Karpas-422 (cell line): ENCODE data around the gene OR10A3. TPM values are rescaled to one million over a fixed set of nuclear protein-coding genes. Genes with fewer than 3 reads are reported as not detected.

Experiments
- DNase-seq: peaks from one replicate; pipeline ENCODE4 v3.0.0-alpha.2; 2015
- H2AFZ ChIP-seq: fragments of 200-600 bp; sonication (generic); 2 replicates; pipeline ENCODE4 v1.6.1; 2014; ENCODE audit warnings: antibody characterized with exemption, low read length, mixed read lengths
- H3K27ac ChIP-seq: fragments of 200-600 bp; sonication (generic); 2 replicates; pipeline ENCODE4 v1.5.1; 2014; ENCODE audit warnings: mild to moderate bottlenecking, low read length, moderate library complexity
- H3K27me3 ChIP-seq: fragments of 200-600 bp; sonication (generic); 2 replicates; pipeline ENCODE4 v1.6.1; 2014; ENCODE audit warnings: low read length, mixed read lengths
- H3K36me3 ChIP-seq: fragments of 200-600 bp; sonication (generic); 2 replicates; pipeline ENCODE4 v1.6.1; 2014; ENCODE audit warnings: low read length, mixed read lengths; ENCODE audit not compliant: insufficient read depth
- H3K4me1 ChIP-seq: fragments of 200-600 bp; sonication (generic); 2 replicates; pipeline ENCODE4 v1.6.1; 2014; ENCODE audit warnings: mild to moderate bottlenecking, low read length, mixed read lengths
- H3K4me2 ChIP-seq: fragments of 200-600 bp; sonication (generic); 2 replicates; pipeline ENCODE4 v1.6.1; 2014; ENCODE audit warnings: low read length, low read depth, mild to moderate bottlenecking; ENCODE audit not compliant: poor library complexity, severe bottlenecking
- H3K4me3 ChIP-seq: fragments of 200-600 bp; sonication (generic); 2 replicates; pipeline ENCODE4 v1.5.1; 2014; ENCODE audit warnings: mild to moderate bottlenecking, antibody characterized with exemption, low read length, mixed read lengths
- H3K79me2 ChIP-seq: fragments of 200-600 bp; sonication (generic); 2 replicates; pipeline ENCODE4 v1.6.1; 2014; ENCODE audit warnings: mild to moderate bottlenecking, low read length, mixed read lengths
- H3K9ac ChIP-seq: fragments of 200-600 bp; sonication (generic); 2 replicates; pipeline ENCODE4 v1.6.0; 2014; ENCODE audit warnings: low read length
- H3K9me2 ChIP-seq: fragments of 200-600 bp; sonication (generic), shearing (Covaris generic); replicated peaks from 2 replicates; pipeline ENCODE4 v1.6.0; 2014; ENCODE audit warnings: mild to moderate bottlenecking, low read length, moderate library complexity; ENCODE audit not compliant: insufficient read depth
- H3K9me3 ChIP-seq: fragments of 300-700, 200-600 bp; sonication (generic); 2 replicates; pipeline ENCODE4 v1.6.1; 2014; ENCODE audit warnings: low read length, mixed read lengths
- H4K20me1 ChIP-seq: fragments of 200-600 bp; sonication (generic); 2 replicates; pipeline ENCODE4 v1.6.1; 2014; ENCODE audit warnings: mild to moderate bottlenecking, antibody characterized with exemption, low read length, low read depth; ENCODE audit not compliant: insufficient read depth
- small RNA-seq: library from RNA; depleted of rRNA; stranded (forward); fragments of <200 nt; gene quantifications from one replicate; pipeline ENCODE3, GENCODE V24; 2014
- total RNA-seq: library from RNA; depleted of rRNA; stranded (reverse); fragments of >200 nt; shearing (Covaris generic); gene quantifications from 2 replicates; pipeline ENCODE4 v1.2.3, GENCODE V29; 2014; ENCODE audit warnings: low replicate concordance; rRNA removed

The OR10A3 gene
- total RNA-seq, 1 experiment from 2014 or later: not detected

GRCh38 chr11:7894251-7894650 lies 47.3 kb downstream of the OR10A3 start:
- H3K9me3 ChIP-seq: no peaks in the 10 kb centered on the region
- H3K4me2 ChIP-seq: no peak overlapping the region
- no peak for DNase-seq
- H3K36me3 ChIP-seq: no peaks in the 10 kb centered on the region
- no peaks in the 10 kb centered on the region for H3K79me2 ChIP-seq
- no peaks in the 10 kb centered on the region for H4K20me1 ChIP-seq
- H3K4me1 ChIP-seq: peaks cover 38% of the 10 kb centered on the region
- no peaks in the 10 kb centered on the region for H3K9me2 ChIP-seq
- no peak overlapping the region for H3K4me3 ChIP-seq
- no peaks in the 10 kb centered on the region for H3K27me3 ChIP-seq
- no peak overlapping the region for H3K27ac ChIP-seq
- H3K9ac ChIP-seq: no peak overlapping the region
- H2AFZ ChIP-seq: 0 out of 2 replicates have a peak overlapping the region, but pooled peaks have one; percentile 11

- H3K27ac ChIP-seq: no peak overlapping the region
- no peaks in the 10 kb centered on the region for H3K27me3 ChIP-seq
- no peak for DNase-seq
- no peak overlapping the region for H3K9ac ChIP-seq
- H3K9me3 ChIP-seq: no peaks in the 10 kb centered on the region
- H3K4me2 ChIP-seq: no peak overlapping the region
- H3K4me1 ChIP-seq: peaks cover 38% of the 10 kb centered on the region
- no peak overlapping the region for H3K4me3 ChIP-seq
- H3K79me2 ChIP-seq: no peaks in the 10 kb centered on the region
- no peaks in the 10 kb centered on the region for H4K20me1 ChIP-seq
- H3K9me2 ChIP-seq: no peaks in the 10 kb centered on the region
- no peaks in the 10 kb centered on the region for H3K36me3 ChIP-seq
- peak overlapping the region; percentile 11; the same call in 1 of the 2 replicates for H2AFZ ChIP-seq
Observed at GRCh38 chr11:7893796-7894195, 47.7 kb downstream of the OR10A3 start.

DNA sequence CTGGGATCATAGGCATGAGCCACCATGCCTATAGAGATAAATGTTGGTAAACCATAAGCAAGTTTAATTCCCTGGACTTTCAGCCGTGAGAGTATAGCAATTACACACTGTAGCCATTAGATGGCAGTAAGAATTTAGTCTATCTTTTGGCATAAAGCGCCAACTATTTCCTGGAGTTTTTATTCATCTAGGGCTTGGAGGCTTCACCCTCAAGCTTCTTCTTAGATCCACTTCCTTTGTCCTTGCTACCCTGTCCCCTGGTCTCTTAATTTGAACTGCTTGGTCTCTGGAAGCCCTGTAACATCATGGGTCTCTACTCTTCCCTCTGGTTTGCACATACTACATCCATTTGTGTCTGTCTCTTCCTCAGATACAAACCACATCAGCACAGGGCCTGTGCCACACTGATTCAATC lies 48.7 kb downstream of the OR10A3 start:
- Histone ChIP-seq H3K79me2 (no peaks in the 10 kb centered on the region), H3K27ac (peak overlapping the region; percentile 54; the same call in 1 of the 2 replicates), H3K4me2 (peak overlapping the region; percentile 56), H3K9me3 (no peaks in the 10 kb centered on the region), H3K27me3 (no peaks in the 10 kb centered on the region), H3K36me3 (no peaks in the 10 kb centered on the region), H4K20me1 (no peaks in the 10 kb centered on the region), H3K9ac (peak overlapping the region; percentile 36), H3K4me3 (0 out of 2 replicates have a peak overlapping the region, but pooled peaks have one; percentile 13), H3K9me2 (no peaks in the 10 kb centered on the region), H3K4me1 (peaks cover 38% of the 10 kb centered on the region), H2AFZ (peak overlapping the region; percentile 99)
- DNase-seq: peak; percentile 89

DNA sequence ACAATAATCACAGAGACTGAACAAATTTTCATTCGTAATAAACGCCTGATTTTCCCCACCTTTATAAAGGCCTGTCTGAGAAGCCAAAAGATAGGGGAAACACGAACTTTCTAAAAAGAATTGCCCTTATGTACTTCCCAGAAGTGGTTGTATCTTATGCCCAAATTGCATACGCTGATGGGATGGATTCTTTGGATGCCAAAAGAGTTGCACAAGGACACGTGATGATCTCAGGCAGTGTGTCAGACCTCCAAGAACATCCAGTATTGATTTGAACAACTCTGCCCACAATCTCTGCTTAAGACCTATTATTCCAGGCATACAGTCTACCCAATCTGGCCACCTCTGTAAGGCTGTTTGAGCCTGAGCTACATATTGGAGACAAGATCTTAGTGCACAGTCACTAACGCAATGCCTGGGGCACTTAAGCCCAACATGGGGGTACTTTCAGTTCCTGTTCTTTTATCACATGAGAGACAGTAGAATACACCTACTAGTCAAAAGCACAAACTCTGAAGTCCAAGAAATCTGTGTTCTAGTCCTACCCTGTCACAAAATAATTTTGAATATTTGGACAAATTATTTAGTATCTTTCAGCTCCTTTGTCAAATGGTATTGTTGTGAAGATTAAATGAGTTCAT lies 49.3 kb downstream of the OR10A3 start:
- H3K9me3 ChIP-seq: no peaks in the 10 kb centered on the region
- H3K9ac ChIP-seq: peak overlapping the region; percentile 36
- H3K27ac ChIP-seq: peak overlapping the region; percentile 54
- H3K4me2 ChIP-seq: peak overlapping the region; percentile 56
- H2AFZ ChIP-seq: peak overlapping the region; percentile 99
- no peaks in the 10 kb centered on the region for H3K9me2 ChIP-seq
- H4K20me1 ChIP-seq: no peaks in the 10 kb centered on the region
- peaks cover 38% of the 10 kb centered on the region for H3K4me1 ChIP-seq
- DNase-seq: peak; percentile 83
- H3K27me3 ChIP-seq: no peaks in the 10 kb centered on the region
- H3K4me3 ChIP-seq: 0 out of 2 replicates have a peak overlapping the region, but pooled peaks have one; percentile 13
- no peaks in the 10 kb centered on the region for H3K36me3 ChIP-seq
- H3K79me2 ChIP-seq: no peaks in the 10 kb centered on the region

DNA sequence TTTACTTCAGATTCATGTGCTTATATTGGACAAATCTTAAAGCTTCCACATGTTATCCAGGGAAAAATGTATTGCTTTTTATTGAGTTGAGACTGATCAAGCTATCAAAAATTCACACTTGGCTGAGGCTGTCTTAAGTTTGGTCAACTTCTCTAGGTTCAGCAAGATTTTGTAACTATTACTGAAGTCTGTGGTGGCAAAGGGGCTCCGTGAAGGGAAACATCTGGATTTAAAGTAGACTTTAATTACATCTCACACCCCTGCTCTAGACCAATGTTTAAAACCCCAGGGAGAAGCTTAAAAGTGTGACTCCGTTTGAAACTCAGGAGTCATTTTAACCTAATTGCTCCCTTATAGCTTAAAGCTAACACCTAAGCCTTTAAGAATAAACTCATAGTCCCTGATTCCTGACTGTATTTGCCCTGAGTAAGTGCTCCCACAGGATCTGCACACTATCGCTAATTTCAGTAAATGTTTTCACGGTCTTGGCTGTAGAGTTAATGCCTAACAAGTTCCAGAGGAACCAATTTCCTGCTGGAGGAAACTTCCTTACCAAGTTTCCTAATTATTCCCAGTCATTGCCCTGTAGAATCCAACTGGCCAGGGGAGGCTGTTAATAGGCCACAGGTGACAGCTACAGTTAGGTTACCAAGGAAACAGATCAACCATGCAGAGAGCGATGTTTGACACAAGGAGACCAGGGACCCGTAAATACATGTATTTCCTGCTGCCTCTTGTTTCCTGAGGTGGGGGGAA lies 50.9 kb downstream of the OR10A3 start:
- Histone ChIP-seq H3K9ac (peak overlapping the region; percentile 35), H3K4me3 (peak overlapping the region; percentile 32), H2AFZ (peak overlapping the region; percentile 99), H3K79me2 (no peaks in the 10 kb centered on the region), H3K4me2 (peak overlapping the region; percentile 56), H3K27ac (peak overlapping the region; percentile 54), H3K36me3 (no peaks in the 10 kb centered on the region), H3K27me3 (no peaks in the 10 kb centered on the region), H3K9me2 (no peaks in the 10 kb centered on the region), H3K4me1 (peaks cover 38% of the 10 kb centered on the region), H3K9me3 (no peaks in the 10 kb centered on the region), H4K20me1 (no peaks in the 10 kb centered on the region)
- peak; percentile 55 for DNase-seq

DNA sequence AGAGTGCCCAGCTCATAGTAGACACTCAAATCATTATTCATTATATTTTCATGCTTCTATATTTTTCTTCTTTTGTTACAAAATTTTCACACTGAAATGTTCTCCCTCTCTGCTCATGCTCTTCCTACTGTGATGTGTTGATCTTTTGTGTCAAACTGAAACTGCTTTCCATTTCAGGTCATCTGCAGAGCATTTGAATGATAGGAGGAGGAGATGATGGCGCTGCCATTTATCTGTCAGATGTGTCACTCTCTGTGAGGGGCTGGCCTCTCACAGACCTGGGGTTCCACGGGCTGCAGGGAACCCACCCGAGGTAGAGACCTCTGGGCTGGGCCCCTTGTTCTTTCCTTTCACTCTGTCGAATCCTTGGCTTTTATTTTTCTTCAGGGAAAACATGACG lies 51.5 kb downstream of the OR10A3 start:
- Histone ChIP-seq H3K9ac (peak overlapping the region; percentile 35), H3K36me3 (no peaks in the 10 kb centered on the region), H3K9me2 (no peaks in the 10 kb centered on the region), H3K4me1 (peaks cover 38% of the 10 kb centered on the region), H3K27me3 (no peaks in the 10 kb centered on the region), H3K9me3 (no peaks in the 10 kb centered on the region), H3K79me2 (no peaks in the 10 kb centered on the region), H3K27ac (peak overlapping the region; percentile 54), H4K20me1 (no peaks in the 10 kb centered on the region), H3K4me2 (peak overlapping the region; percentile 56), H2AFZ (peak overlapping the region; percentile 99), H3K4me3 (peak overlapping the region; percentile 32)
- peak; percentile 49 for DNase-seq

Small RNA genes lying within 50 kb of the gene (small RNA-seq; reads per million reads assigned to genes)
- gene COX6CP5 (not detected), gene RNU6-943P (not detected)

Other genes with a start within 250 kb of the OR10A3 start
- gene OVCH2, start 235.2 kb downstream of the OR10A3 start, total RNA-seq: not detected in 2 replicates
- not detected in 2 replicates for gene OR5P2, start 144.8 kb downstream of the OR10A3 start, total RNA-seq
- not detected in 2 replicates for gene OR5P3, start 110.9 kb downstream of the OR10A3 start, total RNA-seq
- gene OR10A6, start 10.4 kb downstream of the OR10A3 start, total RNA-seq: not detected in 2 replicates
- gene NLRP10, start 23.7 kb upstream of the OR10A3 start, total RNA-seq: not detected in 2 replicates
- gene EIF3F, start 45.6 kb upstream of the OR10A3 start, total RNA-seq: 374 and 767 TPM in 2 replicates
- not detected in 2 replicates for gene TUB, start 139.5 kb upstream of the OR10A3 start, total RNA-seq
- not detected in 2 replicates for gene RIC3, start 227.3 kb upstream of the OR10A3 start, total RNA-seq